HepG2 (cell line): ENCODE results near the gene CNOT10. TPM values are rescaled to one million over a fixed set of nuclear protein-coding genes. Genes with fewer than 3 reads are reported as not detected.

Experiments
- ATAC-seq: fragments of 200-7000 bp; cut with Tn5 transposase; 3 replicates; pipeline ENCODE4 v1.9.1; 2020; ENCODE audit warnings: mild to moderate bottlenecking, moderate library complexity
- BruUV-seq: library from RNA; stranded (reverse); fragments of 400-500 nt; replicated peaks from 2 replicates; lab custom pipeline; 2021; lab: Mats Ljungman, UMichigan
- CTCF ChIA-PET: fragments of 300-600 bp; formaldehyde crosslinking; extraction: SDS; loops from one replicate; lab custom pipeline; 2021; ENCODE audit warnings: low total read pairs, inconsistent platforms, low intra/inter-chr PET ratio; lab: Yijun Ruan, JAX
- POLR2A ChIA-PET: fragments of 350-600 bp; sonication (Branson Sonifier 250); formaldehyde crosslinking; loops from one replicate; lab custom pipeline; 2020; ENCODE audit warnings: antibody characterized with exemption, inconsistent platforms; lab: Yijun Ruan, JAX
- DNase-seq: peaks from one replicate; pipeline ENCODE4 v3.0.0-alpha.2; 2015; ENCODE audit warnings: low spot score
- FAIRE-seq: peaks from 3 replicates; lab custom pipeline; 2011; peaks lifted over from hg19 to GRCh38; lab: Jason Lieb, UNC
- H2AFZ ChIP-seq: one replicate; pipeline ENCODE4 v1.6.1; 2011; ENCODE audit warnings: low read length, inconsistent platforms
- H3K27ac ChIP-seq: fragments of 300-600 bp; 3 replicates; pipeline ENCODE4 v1.8.0; 2011; ENCODE audit warnings: mixed run types, mild to moderate bottlenecking, mixed read lengths, low read length, inconsistent platforms; ENCODE audit not compliant: insufficient read depth; ENCODE audit errors: extremely low read length
- H3K27me3 ChIP-seq, 2 experiments: fragments of 200-600 bp in 1 of 2; 2 replicates in 1 of 2; 3 replicates in 1 of 2; pipeline versions ENCODE4 v1.6.0 to v1.8.0; 2011; ENCODE audit warnings: low read length in 2 of 2, mild to moderate bottlenecking in 2 of 2, moderate library complexity in 2 of 2, inconsistent platforms in 1 of 2; ENCODE audit not compliant: insufficient read depth in 2 of 2, control insufficient read depth in 1 of 2
- H3K36me3 ChIP-seq, 2 experiments: fragments of 200-600 bp in 1 of 2; replicated peaks in 1 of 2; 2 replicates in 1 of 2; 3 replicates in 1 of 2; pipeline versions ENCODE4 v1.5.1 to v1.8.0; 2011; ENCODE audit warnings: low read length in 2 of 2, inconsistent platforms in 1 of 2; ENCODE audit not compliant: insufficient read depth in 2 of 2, control insufficient read depth in 1 of 2
- H3K4me1 ChIP-seq: 2 replicates; pipeline ENCODE4 v1.5.1; 2012; ENCODE audit warnings: low read length, inconsistent platforms; ENCODE audit not compliant: insufficient read depth
- H3K4me2 ChIP-seq: 2 replicates; pipeline ENCODE4 v1.6.0; 2011; ENCODE audit warnings: low read depth, low read length, inconsistent platforms
- H3K4me3 ChIP-seq, 3 experiments: fragments of 200-600 bp in 1 of 3; sonication (generic), shearing (Covaris generic) in 1 of 3; replicated peaks in 1 of 3; 2 replicates each; pipeline ENCODE4 v1.5.1; 2011 to 2016; ENCODE audit warnings: low read length in 3 of 3, inconsistent platforms in 2 of 3, low read depth in 2 of 3, mild to moderate bottlenecking in 2 of 3, control low read depth in 1 of 3, mixed read lengths in 1 of 3; ENCODE audit not compliant: insufficient read depth in 1 of 3
- H3K79me2 ChIP-seq: one replicate; pipeline ENCODE4 v1.6.1; 2011; ENCODE audit warnings: low read length, inconsistent platforms; ENCODE audit not compliant: insufficient read depth
- H3K9ac ChIP-seq: 2 replicates; pipeline ENCODE4 v1.6.0; 2011; ENCODE audit warnings: mild to moderate bottlenecking, low read depth, low read length, inconsistent platforms; ENCODE audit not compliant: insufficient read depth
- H3K9me3 ChIP-seq: 2 replicates; pipeline ENCODE4 v1.5.1; 2012; ENCODE audit warnings: mild to moderate bottlenecking, low read length
- H4K20me1 ChIP-seq: 2 replicates; pipeline ENCODE4 v1.6.0; 2011; ENCODE audit warnings: inconsistent platforms, mild to moderate bottlenecking, low read length, moderate library complexity; ENCODE audit not compliant: insufficient read depth
- CEBPB ChIP-seq: IDR thresholded peaks from 2 replicates; pipeline ENCODE4 v1.6.1; 2011; ENCODE audit warnings: low read depth, low read length, improper control_type of control experiment, borderline replicate concordance
- CEBPG ChIP-seq: IDR thresholded peaks from 2 replicates; pipeline ENCODE4 v1.6.1; 2016
- ETV5 ChIP-seq: IDR thresholded peaks from 2 replicates; pipeline ENCODE4 v1.6.1; 2018; ENCODE audit warnings: missing biosample characterization, missing genetic modification reagents, inconsistent platforms, borderline replicate concordance
- GFI1 ChIP-seq: sonication (generic); formaldehyde crosslinking; IDR thresholded peaks from 2 replicates; pipeline ENCODE4 v1.5.0; 2020; ENCODE audit warnings: missing genetic modification reagents, mild to moderate bottlenecking, borderline replicate concordance
- HMG20A ChIP-seq: IDR thresholded peaks from 2 replicates; pipeline ENCODE4 v1.6.1; 2016; ENCODE audit warnings: borderline replicate concordance
- MLX ChIP-seq: IDR thresholded peaks from 2 replicates; pipeline ENCODE4 v1.6.1; 2016
- PAXIP1 ChIP-seq: sonication (generic); formaldehyde crosslinking; conservative IDR thresholded peaks from 2 replicates; pipeline ENCODE4 v1.4.0; 2020; ENCODE audit warnings: mild to moderate bottlenecking, missing genetic modification reagents, moderate library complexity
- SAP130 ChIP-seq: IDR thresholded peaks from 2 replicates; pipeline ENCODE4 v1.6.1; 2016; ENCODE audit warnings: low read depth
- ZBTB7B ChIP-seq: sonication (generic); formaldehyde crosslinking; IDR thresholded peaks from 2 replicates; pipeline ENCODE4 v1.4.0; 2020; ENCODE audit warnings: missing genetic modification reagents
- ZNF513 ChIP-seq: sonication (generic); formaldehyde crosslinking; conservative IDR thresholded peaks from 2 replicates; pipeline ENCODE4 v1.5.0; 2020; ENCODE audit warnings: missing genetic modification reagents
- in situ Hi-C: cut with HindIII; loops from 2 replicates; pipeline ENCODE4 v1.10.0; 2017; ENCODE audit warnings: low pct_unique_long_range_greater_than_20kb; ENCODE audit not compliant: extremely low pct_ligation_motif_present
- intact Hi-C: fragments of 100-400 bp; cut with micrococcal nuclease; formaldehyde crosslinking; loops from one replicate; pipeline ENCODE4 v1.10.0; 2022; ENCODE audit not compliant: unreplicated experiment
- polyA plus RNA-seq, 8 experiments: library from polyadenylated mRNA; depleted of rRNA in 3 of 8; stranded (reverse) in 7 of 8; unstranded in 1 of 8; fragments of >200 nt; fragmentation: Illumina TruSeq in 4 of 8; extraction: Trizol in 4 of 8; gene quantifications; 2 replicates each; pipeline versions ENCODE4 v1.2.1 to v1.2.3, GENCODE V29; 2011 to 2016; ENCODE audit warnings: low read depth in 4 of 8, missing spikeins in 1 of 8, mixed read lengths in 1 of 8; ENCODE audit not compliant: insufficient read depth in 1 of 8
- total RNA-seq, 5 experiments: library from RNA; depleted of rRNA; stranded (reverse); fragments of >200 nt; fragmentation: Illumina TruSeq; extraction: Trizol; gene quantifications; 2 replicates each; pipeline ENCODE4 v1.2.3, GENCODE V29; 2016; ENCODE audit warnings: low read depth in 1 of 5
- TF ChIP-seq, protein P1 (sequence below): sonication (generic); IDR thresholded peaks from 2 replicates; pipeline ENCODE4 v1.6.1; 2016; ENCODE audit warnings: low read depth, borderline replicate concordance
- TF ChIP-seq, protein P2 (sequence below): sonication (generic); formaldehyde crosslinking; IDR thresholded peaks from 2 replicates; pipeline ENCODE4 v1.5.1; 2020; ENCODE audit warnings: missing genetic modification reagents, mild to moderate bottlenecking, borderline replicate concordance

CNOT10 gene
- total and polyA plus RNA-seq, 2 of the 13 experiments (the other 11 are each of a cell fraction or from before 2014, with no cell fraction given) = 21.2 to 34.1 TPM

DNA sequence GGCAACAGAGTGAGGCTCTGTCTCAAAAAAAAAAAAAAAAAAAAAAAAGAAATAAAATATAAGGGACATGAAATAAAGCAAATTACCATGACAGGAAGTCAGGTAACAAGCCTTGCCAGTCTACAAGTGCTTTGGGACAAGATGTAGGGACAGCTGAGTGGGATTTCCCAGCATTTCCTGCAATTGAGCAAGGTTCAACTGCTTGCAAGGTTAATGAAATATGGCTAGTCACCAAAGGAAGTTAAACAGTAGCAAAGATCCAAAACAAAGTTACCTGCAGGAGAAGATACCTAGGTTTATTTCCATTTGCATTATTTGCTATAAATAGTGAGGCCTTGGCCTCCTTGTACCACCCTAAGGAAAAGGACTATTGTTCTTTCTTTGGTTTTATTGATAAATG lies 22.3 kb upstream of the CNOT10 start:
- ATAC-seq = peak; percentile 60
- H3K4me1 ChIP-seq = peaks cover 63% of the 10 kb centered on the region
- peak; percentile 8 for FAIRE-seq
- intact Hi-C loops = loop anchor here (5.0 to 10.0 kb wide), 2 partner anchors 285 to 488 kb away; no protein-coding TSS in a partner anchor
- BruUV-seq = no TSS peak
- no peak for DNase-seq
- H3K36me3 ChIP-seq = no peaks in the 10 kb centered on the region
- in situ Hi-C loops = loop anchor here (25.0 kb wide), 1 partner anchor 450 kb away; no protein-coding TSS in a partner anchor
- H3K9ac ChIP-seq = no peak overlapping the region
- no peaks in the 10 kb centered on the region for H3K9me3 ChIP-seq
- no peaks in the 10 kb centered on the region for H3K27me3 ChIP-seq
- no peaks in the 10 kb centered on the region for H3K79me2 ChIP-seq
- peak overlapping the region; percentile 66 for H3K4me2 ChIP-seq
- peak overlapping the region; percentile 37 for H3K27ac ChIP-seq
- H3K4me3 ChIP-seq = peak overlapping the region in 1 of 3 experiments; percentile 41; a peak in 2 of 6 replicates
- peak overlapping the region; percentile 34 for H2AFZ ChIP-seq
- ChIA-PET POLR2A (no interaction called here), CTCF (no interaction called here)
- H4K20me1 ChIP-seq = no peaks in the 10 kb centered on the region
- TF ChIP-seq MLX = no peak
- TF ChIP-seq ETV5 (CRISPR knock-in tag) = 0 out of 2 replicates have a peak, but pooled peaks have one; percentile 17
- no peak for TF ChIP-seq GFI1 (CRISPR knock-in tag)
- TF ChIP-seq, protein P1, sequence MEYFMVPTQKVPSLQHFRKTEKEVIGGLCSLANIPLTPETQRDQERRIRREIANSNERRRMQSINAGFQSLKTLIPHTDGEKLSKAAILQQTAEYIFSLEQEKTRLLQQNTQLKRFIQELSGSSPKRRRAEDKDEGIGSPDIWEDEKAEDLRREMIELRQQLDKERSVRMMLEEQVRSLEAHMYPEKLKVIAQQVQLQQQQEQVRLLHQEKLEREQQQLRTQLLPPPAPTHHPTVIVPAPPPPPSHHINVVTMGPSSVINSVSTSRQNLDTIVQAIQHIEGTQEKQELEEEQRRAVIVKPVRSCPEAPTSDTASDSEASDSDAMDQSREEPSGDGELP = peak; percentile 28; the same call in 1 of the 2 replicates
- TF ChIP-seq, protein P2, sequence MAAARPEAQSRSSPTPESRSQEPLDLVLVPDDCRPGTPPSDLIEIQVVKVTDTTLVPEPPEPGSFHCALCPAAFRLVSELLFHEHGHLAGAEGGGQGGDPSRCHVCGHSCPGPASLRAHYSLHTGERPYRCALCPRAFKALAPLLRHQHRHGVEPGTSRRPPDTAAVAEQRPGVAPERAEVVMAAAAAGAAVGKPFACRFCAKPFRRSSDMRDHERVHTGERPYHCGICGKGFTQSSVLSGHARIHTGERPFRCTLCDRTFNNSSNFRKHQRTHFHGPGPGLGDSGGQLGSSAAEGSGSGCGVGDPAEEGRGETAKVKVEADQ = no peak
- TF ChIP-seq HMG20A (CRISPR knock-in tag) = no peak
- no peak for TF ChIP-seq ZNF513 (CRISPR knock-in tag)
- TF ChIP-seq PAXIP1 (CRISPR knock-in tag) = peak; percentile 32; the same call in 1 of the 2 replicates
- TF ChIP-seq CEBPG (CRISPR knock-in tag) = peak; percentile 50; the same call in 1 of the 2 replicates
- TF ChIP-seq ZBTB7B (CRISPR knock-in tag) = no peak
- 0 out of 2 replicates have a peak, but pooled peaks have one; percentile 9 for TF ChIP-seq CEBPB
- peak; percentile 31; the same call in 1 of the 2 replicates for TF ChIP-seq SAP130 (CRISPR knock-in tag)
